ENCODE measurements around the gene WNT16. TPM values are rescaled to one million over a fixed set of nuclear protein-coding genes. Genes with fewer than 3 reads are reported as not detected.

The WNT16 gene
- total and polyA plus RNA-seq, 2 of the 8 experiments (the other 6 are each of a cell fraction or from before 2014, with no cell fraction given): 0.11 to 0.52 TPM

- H3K4ac ChIP-seq (replicated peaks; ENCODE audit: insufficient read length, low read depth, low read length): no peak overlapping the region
- no peak overlapping the region for H3K4me3 ChIP-seq (ENCODE audit: extremely low read depth in 1 of 4, insufficient read depth in 2 of 4, low read depth in 3 of 4, low read length in 4 of 4)
- no peak overlapping the region for H2AFZ ChIP-seq (ENCODE audit: low read length)
- H3K27me3 ChIP-seq (replicated peaks in 1 of 4; ENCODE audit: control insufficient read depth in 3 of 4, extremely low read depth in 1 of 4, insufficient read depth in 3 of 4, low read length in 3 of 4): no peaks in the 10 kb centered on the region
- no peaks in the 10 kb centered on the region for H3K79me2 ChIP-seq (ENCODE audit: control insufficient read depth in 1 of 2, insufficient read depth in 2 of 2, low read length in 2 of 2)
- no peak overlapping the region for H2BK15ac ChIP-seq (ENCODE audit: low read length)
- FAIRE-seq (no peak), DNase-seq (ENCODE audit: low read depth in 1 of 2, low spot score in 2 of 2) (no peak)
- no peak overlapping the region for H4K8ac ChIP-seq (ENCODE audit: extremely low read depth, insufficient read depth, low read length)
- no peak overlapping the region for H3K9ac ChIP-seq (replicated peaks in 1 of 4; ENCODE audit: extremely low read depth in 1 of 4, low read depth in 3 of 4, low read length in 3 of 4)
- no peaks in the 10 kb centered on the region for H3K36me3 ChIP-seq (ENCODE audit: control insufficient read depth in 2 of 4, insufficient read depth in 4 of 4, low read length in 3 of 4)
- no peak overlapping the region for H2BK12ac ChIP-seq (ENCODE audit: low read depth, low read length)
- H4K5ac ChIP-seq (ENCODE audit: insufficient read length, low read depth, low read length): no peak overlapping the region
- H4K91ac ChIP-seq (replicated peaks; ENCODE audit: insufficient read length, low read length): no peak overlapping the region
- H3K56ac ChIP-seq (replicated peaks; ENCODE audit: insufficient read length, low read depth, low read length): no peak overlapping the region
- H3K23me2 ChIP-seq (ENCODE audit: low read depth, low read length): no peaks in the 10 kb centered on the region
- no peaks in the 10 kb centered on the region for H3K79me1 ChIP-seq (ENCODE audit: low read depth, low read length)
- H4K20me1 ChIP-seq (replicated peaks in 1 of 2; ENCODE audit: control insufficient read depth in 1 of 2, insufficient read depth in 2 of 2, low read length in 2 of 2): no peaks in the 10 kb centered on the region
- ChIA-PET POLR2A (ENCODE audit: partially characterized antibody) (no interaction called here), CTCF (ENCODE audit: partially characterized antibody) (interaction anchor here (0.7 to 1.0 kb wide), 2 partner anchors 56 to 158 kb away, joined by 3 read pairs; no protein-coding TSS in a partner anchor)
- no peak overlapping the region for H3K27ac ChIP-seq (ENCODE audit: low read depth, low read length)
- no peak overlapping the region for H2BK20ac ChIP-seq (ENCODE audit: low read length)
- H3K4me1 ChIP-seq (replicated peaks in 1 of 4; ENCODE audit: control insufficient read depth in 3 of 4, insufficient read depth in 4 of 4, low read length in 3 of 4): no peaks in the 10 kb centered on the region
- no peak overlapping the region for H3K18ac ChIP-seq (ENCODE audit: extremely low read depth, low read length)
- no peak overlapping the region for H2BK5ac ChIP-seq (ENCODE audit: low read depth, low read length)
- H2AK5ac ChIP-seq (ENCODE audit: low read depth, low read length): no peak overlapping the region
- H2BK120ac ChIP-seq (replicated peaks; ENCODE audit: low read depth, low read length): no peak overlapping the region
- no peak overlapping the region for H3K14ac ChIP-seq (ENCODE audit: insufficient read length)
- H3K23ac ChIP-seq (ENCODE audit: insufficient read length): no peak overlapping the region
- no peaks in the 10 kb centered on the region for H3K9me3 ChIP-seq (ENCODE audit: insufficient read depth in 2 of 2, low read depth in 1 of 2, low read length in 1 of 2)
- 89% methylated on average over 9 of the region's 9 CpGs; no CpG with 5 or more reads in 1 of the 2 experiments for WGBS, 2 experiments (ENCODE audit: extremely low coverage in 1 of 2, insufficient coverage in 1 of 2, insufficient read length in 1 of 2, insufficient replicate concordance in 2 of 2, low coverage in 1 of 2, low lambda C conversion rate in 2 of 2, missing lambda C conversion rate in 1 of 2)
- no peak overlapping the region for H3K4me2 ChIP-seq (ENCODE audit: insufficient read depth in 1 of 2, low read depth in 2 of 2, low read length in 2 of 2)
- TF ChIP-seq SP1 (IDR thresholded peaks at IDR 0.05; ENCODE audit: low read depth, low read length): no peak
- no peak for TF ChIP-seq ASH2L (IDR thresholded peaks at IDR 0.05; ENCODE audit: low read length)
- TF ChIP-seq SUZ12 (IDR thresholded peaks at IDR 0.05; ENCODE audit: low read length): no peak
- TF ChIP-seq YY1 (IDR thresholded peaks at IDR 0.05; ENCODE audit: low read depth, low read length): no peak
- TF ChIP-seq SIX5 (IDR thresholded peaks at IDR 0.05; ENCODE audit: low read depth, low read length): no peak
- no peak for TF ChIP-seq BACH1 (IDR thresholded peaks at IDR 0.05; ENCODE audit: low read length)
- TF ChIP-seq TCF12 (IDR thresholded peaks at IDR 0.05; ENCODE audit: low read depth, low read length): no peak
- no peak for TF ChIP-seq CEBPB (IDR thresholded peaks at IDR 0.05; ENCODE audit: low read depth, low read length)
- TF ChIP-seq GABPA (IDR thresholded peaks at IDR 0.05; ENCODE audit: borderline replicate concordance, insufficient read depth, low read length): no peak
- TF ChIP-seq CTBP2 (IDR thresholded peaks at IDR 0.05; ENCODE audit: borderline replicate concordance, insufficient read depth, insufficient read length, low read length): no peak
- no peak for TF ChIP-seq EP300 (IDR thresholded peaks at IDR 0.05; ENCODE audit: borderline replicate concordance in 1 of 2, low read depth in 2 of 2, low read length in 2 of 2)
- TF ChIP-seq SRF (IDR thresholded peaks at IDR 0.05; ENCODE audit: low read depth, low read length): no peak
- no peak for TF ChIP-seq MAX (IDR thresholded peaks at IDR 0.05)
Measured at GRCh38 chr7:121313793-121314676, 14.8 kb upstream of the WNT16 start.

Data from H1 (cell line).